ENCODE results near the gene DOCK4.

GRCh38 chr7:112140600-112140999, 65.6 kb downstream of the DOCK4 start:
- no peak for TF ChIP-seq ASH2L (IDR thresholded peaks at IDR 0.05; ENCODE audit: low read length)
- no peak for TF ChIP-seq BRCA1 (IDR thresholded peaks at IDR 0.05; ENCODE audit: low read depth, low read length)
- TF ChIP-seq TCF12 (IDR thresholded peaks at IDR 0.05; ENCODE audit: low read depth, low read length): no peak
- no peak for TF ChIP-seq RAD21 (IDR thresholded peaks at IDR 0.05 in 1 of 2, conservative IDR thresholded peaks at IDR 0.05 in 1 of 2; ENCODE audit: low read depth in 2 of 2, low read length in 2 of 2)
- TF ChIP-seq CTCF (IDR thresholded peaks at IDR 0.05; ENCODE audit: control extremely low read depth in 1 of 3, insufficient read depth in 1 of 3, low read depth in 1 of 3, low read length in 3 of 3): no peak
- no peak for TF ChIP-seq POLR2AphosphoS5 (IDR thresholded peaks at IDR 0.05; ENCODE audit: low read depth, low read length)
- TF ChIP-seq EP300 (IDR thresholded peaks at IDR 0.05; ENCODE audit: borderline replicate concordance in 1 of 2, low read depth in 2 of 2, low read length in 2 of 2): no peak

Measured in H1 (cell line).